PC-9 (cell line): ENCODE results near the gene RET. TPM values are rescaled to one million over a fixed set of nuclear protein-coding genes. Genes with fewer than 3 reads are reported as not detected.

ENCODE experiments used
- BruUV-seq: library from RNA; stranded (reverse); fragments of 400-500 nt; replicated peaks from 2 replicates; lab custom pipeline; 2021; lab: Mats Ljungman, UMichigan
- CTCF ChIA-PET: fragments of 300-600 bp; sonication (Branson Sonifier 250); formaldehyde crosslinking; loops from one replicate; lab custom pipeline; 2022; ENCODE audit warnings: antibody characterized with exemption; lab: Charles Lee
- POLR2A ChIA-PET: fragments of 300-600 bp; sonication (Branson Sonifier 250); formaldehyde crosslinking; loops from one replicate; lab custom pipeline; 2022; ENCODE audit warnings: antibody characterized with exemption; ENCODE audit not compliant: unreplicated experiment; lab: Charles Lee
- DNase-seq, 2 experiments: peaks; one replicate each; pipeline versions ENCODE4 v3.0.0 to v3.0.0-alpha.2; 2015 to 2022; ENCODE audit warnings: mixed read lengths in 1 of 2
- H2AFZ ChIP-seq: fragments of 200-600 bp; sonication (generic); 2 replicates; pipeline ENCODE4 v1.8.1; 2017; ENCODE audit warnings: antibody characterized with exemption
- H3F3A ChIP-seq: fragments of 200-600 bp; sonication (generic); 2 replicates; pipeline ENCODE4 v1.8.1; 2017; ENCODE audit warnings: antibody characterized with exemption, mild to moderate bottlenecking, low read depth; ENCODE audit not compliant: insufficient read depth
- H3K27ac ChIP-seq: fragments of 200-600 bp; sonication (generic); 2 replicates; pipeline ENCODE4 v1.6.1; 2016; ENCODE audit warnings: mixed run types
- H3K27me3 ChIP-seq: fragments of 200-600 bp; sonication (generic); 2 replicates; pipeline ENCODE4 v1.6.1; 2016; ENCODE audit warnings: low read depth, mixed run types; ENCODE audit not compliant: insufficient read depth
- H3K36me3 ChIP-seq: fragments of 200-600 bp; sonication (generic); 2 replicates; pipeline ENCODE4 v1.6.1; 2016; ENCODE audit warnings: low read depth, mixed run types
- H3K4me1 ChIP-seq: fragments of 200-600 bp; sonication (generic); replicated peaks from 2 replicates; pipeline ENCODE4 v1.6.1; 2016; ENCODE audit warnings: mixed run types; ENCODE audit not compliant: insufficient read depth
- H3K4me2 ChIP-seq: fragments of 200-600 bp; sonication (generic); 2 replicates; pipeline ENCODE4 v1.6.1; 2017; ENCODE audit warnings: mixed run types
- H3K4me3 ChIP-seq: fragments of 200-600 bp; sonication (generic); 2 replicates; pipeline ENCODE4 v1.6.1; 2016; ENCODE audit warnings: mixed run types
- H3K79me2 ChIP-seq: fragments of 200-600 bp; sonication (generic); 2 replicates; pipeline ENCODE4 v1.6.1; 2017; ENCODE audit warnings: low read depth, mixed run types
- H3K9me2 ChIP-seq: fragments of 200-600 bp; sonication (generic); 2 replicates; pipeline ENCODE4 v1.8.1; 2017; ENCODE audit warnings: mild to moderate bottlenecking; ENCODE audit not compliant: insufficient read depth
- H3K9me3 ChIP-seq: fragments of 200-600 bp; sonication (generic); 2 replicates; pipeline ENCODE4 v1.8.1; 2016; ENCODE audit warnings: low read depth; ENCODE audit not compliant: insufficient read depth
- H4K20me1 ChIP-seq: fragments of 200-600 bp; sonication (generic); 2 replicates; pipeline ENCODE4 v1.8.1; 2017; ENCODE audit not compliant: insufficient read depth
- EZH2 ChIP-seq: fragments of 200-600 bp; sonication (generic); IDR thresholded peaks from 2 replicates; pipeline ENCODE4 v1.8.0; 2017; ENCODE audit warnings: antibody characterized with exemption, low read depth
- intact Hi-C: fragments of 100-400 bp; cut with micrococcal nuclease; formaldehyde crosslinking; loops from one replicate; pipeline ENCODE4 v1.10.0; 2022; ENCODE audit not compliant: unreplicated experiment
- total RNA-seq: library from RNA; stranded (reverse); gene quantifications from 2 replicates; pipeline ENCODE4 v1.2.3, GENCODE V29; 2021
- TF ChIP-seq, protein P1 (sequence below): fragments of 200-600 bp; sonication (generic); conservative IDR thresholded peaks from 2 replicates; pipeline ENCODE4 v1.6.1; 2017; ENCODE audit warnings: mixed run types, antibody characterized with exemption, mild to moderate bottlenecking, moderate library complexity

RET gene
- total RNA-seq, 1 experiment from 2014 or later: not detected

- Histone ChIP-seq H3K27me3 (peaks cover 5% of the 10 kb centered on the region; the same call in 1 of the 2 replicates), H3K9me2 (no peaks in the 10 kb centered on the region), H4K20me1 (no peaks in the 10 kb centered on the region), H3K36me3 (no peaks in the 10 kb centered on the region), H3K27ac (no peak overlapping the region), H3K4me1 (no peaks in the 10 kb centered on the region), H3K4me2 (no peak overlapping the region), H3F3A (no peaks in the 10 kb centered on the region), H3K4me3 (no peak overlapping the region), H3K79me2 (no peaks in the 10 kb centered on the region), H2AFZ (no peak overlapping the region), H3K9me3 (no peaks in the 10 kb centered on the region)
- ChIA-PET POLR2A (no interaction called here), CTCF (no interaction called here)
- TF ChIP-seq, protein P1, sequence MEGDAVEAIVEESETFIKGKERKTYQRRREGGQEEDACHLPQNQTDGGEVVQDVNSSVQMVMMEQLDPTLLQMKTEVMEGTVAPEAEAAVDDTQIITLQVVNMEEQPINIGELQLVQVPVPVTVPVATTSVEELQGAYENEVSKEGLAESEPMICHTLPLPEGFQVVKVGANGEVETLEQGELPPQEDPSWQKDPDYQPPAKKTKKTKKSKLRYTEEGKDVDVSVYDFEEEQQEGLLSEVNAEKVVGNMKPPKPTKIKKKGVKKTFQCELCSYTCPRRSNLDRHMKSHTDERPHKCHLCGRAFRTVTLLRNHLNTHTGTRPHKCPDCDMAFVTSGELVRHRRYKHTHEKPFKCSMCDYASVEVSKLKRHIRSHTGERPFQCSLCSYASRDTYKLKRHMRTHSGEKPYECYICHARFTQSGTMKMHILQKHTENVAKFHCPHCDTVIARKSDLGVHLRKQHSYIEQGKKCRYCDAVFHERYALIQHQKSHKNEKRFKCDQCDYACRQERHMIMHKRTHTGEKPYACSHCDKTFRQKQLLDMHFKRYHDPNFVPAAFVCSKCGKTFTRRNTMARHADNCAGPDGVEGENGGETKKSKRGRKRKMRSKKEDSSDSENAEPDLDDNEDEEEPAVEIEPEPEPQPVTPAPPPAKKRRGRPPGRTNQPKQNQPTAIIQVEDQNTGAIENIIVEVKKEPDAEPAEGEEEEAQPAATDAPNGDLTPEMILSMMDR: no peak
- TF ChIP-seq EZH2: no peak
- no peak for DNase-seq
- no TSS peak for BruUV-seq
- intact Hi-C loops: no loop called here
Observed at GRCh38 chr10:43123361-43124093, 46.7 kb downstream of the RET start.

- Histone ChIP-seq H3K9me2 (no peaks in the 10 kb centered on the region), H3K36me3 (no peaks in the 10 kb centered on the region), H3K4me1 (peaks cover 4% of the 10 kb centered on the region), H3K9me3 (no peaks in the 10 kb centered on the region), H3K79me2 (no peaks in the 10 kb centered on the region), H3K27me3 (0 out of 2 replicates have a peak, but pooled peaks cover 2% of the 10 kb centered on the region), H2AFZ (no peak overlapping the region), H3K4me2 (no peak overlapping the region), H3F3A (no peaks in the 10 kb centered on the region), H4K20me1 (no peaks in the 10 kb centered on the region), H3K4me3 (no peak overlapping the region), H3K27ac (no peak overlapping the region)
- BruUV-seq: no TSS peak
- ChIA-PET CTCF (no interaction called here), POLR2A (no interaction called here)
- no peak for DNase-seq
- no peak for TF ChIP-seq EZH2
- TF ChIP-seq, protein P1: no peak
- intact Hi-C loops: no loop called here
Observed at GRCh38 chr10:43124094-43124521, 47.2 kb downstream of the RET start.

DNA sequence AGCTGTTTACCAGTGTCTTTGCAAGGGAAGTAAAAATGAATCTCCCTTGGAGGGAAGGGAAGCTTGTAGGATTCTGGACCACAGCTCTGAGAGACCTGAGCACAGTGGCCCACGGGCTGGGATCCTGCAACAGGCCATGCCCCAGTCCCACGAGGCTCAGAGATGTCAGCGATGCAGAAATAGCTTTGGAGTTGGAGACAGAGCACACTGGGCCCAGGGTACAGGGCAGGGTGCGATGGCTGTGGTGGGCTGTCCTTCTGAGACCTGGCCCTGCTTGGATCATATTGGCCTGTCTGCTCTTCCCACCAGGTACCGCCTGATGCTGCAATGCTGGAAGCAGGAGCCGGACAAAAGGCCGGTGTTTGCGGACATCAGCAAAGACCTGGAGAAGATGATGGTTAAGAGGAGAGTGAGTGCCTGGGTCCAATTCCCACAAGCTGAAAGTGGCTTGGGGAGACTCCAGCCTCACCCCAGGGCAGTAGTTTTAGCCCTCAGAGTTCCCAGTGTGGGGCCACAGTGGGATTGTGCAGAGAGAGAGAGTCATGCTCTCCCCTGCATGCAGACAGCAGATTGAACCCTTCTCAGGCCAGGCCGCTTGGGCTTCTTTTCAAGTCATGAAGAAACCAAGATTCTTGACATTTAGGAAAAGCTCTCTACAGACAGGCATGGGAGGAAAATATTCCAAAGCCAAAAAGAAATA is 47.9 kb downstream of the RET start:
- no TSS peak for BruUV-seq
- ChIA-PET CTCF (no interaction called here), POLR2A (no interaction called here)
- no peaks in the 10 kb centered on the region for H3K9me2 ChIP-seq
- no peak overlapping the region for H3K4me3 ChIP-seq
- H3K36me3 ChIP-seq: no peaks in the 10 kb centered on the region
- H2AFZ ChIP-seq: no peak overlapping the region
- intact Hi-C loops: no loop called here
- no peak overlapping the region for H3K4me2 ChIP-seq
- 0 out of 2 replicates have a peak, but pooled peaks cover 2% of the 10 kb centered on the region for H3K27me3 ChIP-seq
- DNase-seq: no peak
- H3K9me3 ChIP-seq: no peaks in the 10 kb centered on the region
- H4K20me1 ChIP-seq: no peaks in the 10 kb centered on the region
- H3K79me2 ChIP-seq: no peaks in the 10 kb centered on the region
- peaks cover 11% of the 10 kb centered on the region for H3K4me1 ChIP-seq
- TF ChIP-seq EZH2: no peak
- TF ChIP-seq, protein P1: no peak
- no peak overlapping the region for H3K27ac ChIP-seq
- no peaks in the 10 kb centered on the region for H3F3A ChIP-seq
